GM18868 (cell line): ENCODE data around the gene LRP4.
A peak's percentile ranks its signal among the peaks of the same experiment; 100 is the strongest.

Experiments
- ATAC-seq: cut with Tn5 transposase; IDR thresholded peaks from one replicate; pipeline ENCODE4 v1.9.1; 2021; ENCODE audit warnings: mild to moderate bottlenecking, moderate library complexity; ENCODE audit not compliant: unreplicated experiment

Gene LRP4

DNA sequence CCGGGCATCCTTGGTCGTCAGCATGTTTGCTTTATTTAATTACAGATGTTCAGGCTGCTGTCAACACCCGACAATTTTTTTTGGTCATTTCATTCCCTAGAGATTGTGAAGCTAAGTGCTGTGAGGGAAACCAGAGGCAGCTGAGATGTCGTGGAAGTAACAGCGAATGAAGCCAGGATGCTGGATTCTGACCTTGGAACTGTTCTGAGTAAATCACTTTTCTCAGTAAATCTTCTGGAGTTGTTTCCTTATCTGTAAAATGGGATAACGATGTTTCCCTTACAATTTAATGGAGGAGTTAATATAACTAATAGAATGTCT lies 71.9 kb downstream of the LRP4 start:
- ATAC-seq: peak; percentile 2

DNA sequence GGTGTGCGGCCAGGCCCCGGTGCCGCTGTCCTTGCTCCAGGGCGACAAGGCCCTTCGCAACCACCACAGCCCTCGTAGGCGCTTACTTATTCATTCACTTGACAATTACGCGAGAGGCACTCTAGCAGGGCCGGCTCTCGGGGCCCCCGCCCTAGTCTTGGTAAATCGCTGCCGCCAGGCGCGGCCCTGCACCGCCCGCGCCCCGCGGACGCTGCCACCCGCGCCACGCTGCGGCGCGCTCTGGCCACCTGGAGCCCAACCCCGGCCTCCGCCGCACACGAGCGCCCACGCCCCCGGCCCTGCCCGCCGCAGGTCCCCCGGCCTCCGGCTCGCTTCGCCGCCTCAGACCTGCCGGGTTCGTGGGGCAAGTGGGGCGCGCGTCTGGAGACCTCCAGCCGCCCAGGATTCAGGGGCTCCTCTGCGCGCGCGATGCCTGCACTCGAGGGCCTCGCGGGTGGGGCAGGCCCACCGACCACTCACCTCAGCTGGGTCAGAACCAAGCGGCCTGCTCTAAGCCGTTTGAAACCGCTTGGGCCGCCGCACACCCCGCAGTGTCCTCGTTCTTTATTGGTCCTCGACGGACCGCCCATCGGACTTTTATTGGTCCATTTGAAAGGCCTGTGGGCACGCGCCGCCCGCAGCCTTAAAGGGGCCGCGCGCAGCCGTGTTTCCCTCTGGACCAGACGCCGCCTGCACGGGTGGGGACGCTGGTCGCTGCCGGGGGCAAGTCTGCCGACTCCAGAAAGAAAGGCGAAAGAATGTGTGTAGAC lies 72.4 kb downstream of the LRP4 start, which contains the start of gene CKAP5:
TSS of gene CKAP5 (minus strand) at position 541 of the 770 bp plus-strand sequence. CDS start 25,049 bp downstream, outside the sequence.
- peak; percentile 95 for ATAC-seq

DNA sequence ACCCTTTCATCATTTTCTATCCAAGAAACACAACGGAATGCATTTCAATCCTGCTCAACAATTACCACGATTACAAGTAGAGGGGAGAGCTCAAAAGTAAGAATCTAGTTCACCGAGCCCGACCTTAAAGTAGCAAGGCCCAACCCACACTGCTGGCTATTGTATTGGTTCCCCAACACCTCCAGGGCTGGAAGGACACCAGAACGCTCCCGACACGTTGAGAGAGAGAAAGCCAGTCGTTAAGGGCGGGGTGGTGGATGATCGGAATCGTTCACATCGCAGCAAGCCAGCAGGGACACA lies 73.0 kb downstream of the LRP4 start:
- ATAC-seq: no peak

DNA sequence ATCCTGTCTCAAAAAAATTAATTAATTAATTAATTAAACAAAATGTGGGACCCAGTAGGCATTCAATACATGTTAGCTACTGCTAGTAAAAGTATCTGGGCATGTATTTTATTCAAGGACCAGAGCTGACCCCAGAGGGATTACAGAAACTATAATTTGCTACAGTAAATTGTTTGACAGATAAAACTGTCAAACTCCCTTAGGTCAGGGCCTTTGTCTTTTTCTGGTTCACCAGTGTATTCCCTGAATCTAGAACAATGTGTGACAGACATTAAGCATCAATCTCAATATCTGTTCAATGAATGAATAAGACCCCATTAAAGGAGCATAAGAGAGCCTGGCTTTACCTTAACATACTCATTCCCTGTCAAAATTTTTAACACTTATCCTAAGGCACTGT lies 78.2 kb downstream of the LRP4 start:
- ATAC-seq: no peak

DNA sequence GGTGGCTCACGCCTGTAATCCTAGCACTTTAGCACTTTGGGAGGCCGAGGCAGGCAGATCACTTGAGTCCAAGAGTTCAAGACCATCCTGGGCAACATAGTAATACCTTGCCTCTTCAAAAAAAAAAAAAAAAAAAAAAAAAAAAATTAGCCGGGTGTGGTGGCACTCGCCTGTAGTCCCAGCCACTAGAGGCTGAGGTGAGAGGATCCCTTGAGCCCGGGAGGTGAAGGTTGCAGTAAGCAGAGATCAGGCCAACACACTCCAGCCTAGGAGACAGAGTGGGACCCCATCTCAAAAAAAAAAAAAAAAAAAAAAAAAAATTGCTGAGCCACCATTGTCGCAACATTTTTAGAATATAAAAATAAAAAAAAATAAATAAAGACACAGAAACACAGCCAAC lies 79.8 kb downstream of the LRP4 start:
- ATAC-seq: no peak

DNA sequence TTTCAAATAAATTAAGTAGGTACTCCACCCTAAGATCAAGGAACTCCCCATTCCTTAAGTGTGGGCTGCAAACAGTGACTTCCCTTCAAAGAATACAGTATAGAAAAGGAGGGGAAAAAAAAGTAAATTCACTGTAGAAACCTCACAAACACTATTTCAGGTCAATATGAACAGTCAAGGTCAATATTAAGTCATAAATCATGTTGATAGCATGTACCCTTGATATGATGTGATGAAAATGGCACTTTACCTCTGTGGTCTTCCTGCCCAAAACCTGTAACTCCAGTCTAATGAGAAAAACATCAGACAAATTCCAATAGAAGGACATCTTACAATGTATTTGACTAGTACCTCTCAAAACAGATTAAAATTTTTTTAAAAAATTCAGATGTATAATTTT lies 80.5 kb downstream of the LRP4 start:
- no peak for ATAC-seq

DNA sequence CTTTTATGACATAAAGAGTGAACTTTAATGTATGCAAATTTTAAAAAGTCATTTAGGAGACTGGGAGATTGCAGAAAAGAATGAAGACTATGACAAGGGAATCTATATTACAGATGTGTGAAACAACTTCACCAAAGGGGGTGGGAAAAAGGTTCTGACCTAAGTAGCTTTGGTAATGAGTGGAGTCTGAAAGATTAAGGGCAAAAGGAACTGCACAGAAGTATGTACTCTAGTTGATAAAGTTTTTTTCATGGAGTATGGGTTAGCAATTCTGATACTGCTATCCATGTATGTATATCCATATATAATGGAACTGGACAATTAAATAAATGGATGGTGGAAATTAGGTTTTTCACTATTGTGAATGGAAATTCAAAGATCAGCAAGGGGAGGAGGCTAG lies 81.5 kb downstream of the LRP4 start:
- no peak for ATAC-seq

DNA sequence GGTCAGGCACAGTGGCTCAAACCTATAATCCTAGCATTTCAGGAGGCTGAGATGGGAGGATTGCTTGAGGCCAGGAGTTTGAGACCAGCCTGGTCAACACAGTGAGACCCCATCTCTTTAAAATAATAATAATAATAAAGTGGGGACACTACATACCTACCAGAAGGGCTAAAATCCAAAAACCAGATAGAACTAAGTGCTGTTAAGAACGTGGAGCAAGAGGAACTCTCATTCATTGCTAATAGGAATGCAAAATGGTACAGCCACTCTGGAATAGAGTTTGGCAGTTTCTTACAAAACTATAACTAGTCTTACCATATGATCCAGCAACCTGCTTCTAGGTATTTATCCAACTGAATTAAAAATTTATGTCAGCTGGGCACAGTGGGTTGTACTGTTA lies 81.9 kb downstream of the LRP4 start:
- no peak for ATAC-seq

DNA sequence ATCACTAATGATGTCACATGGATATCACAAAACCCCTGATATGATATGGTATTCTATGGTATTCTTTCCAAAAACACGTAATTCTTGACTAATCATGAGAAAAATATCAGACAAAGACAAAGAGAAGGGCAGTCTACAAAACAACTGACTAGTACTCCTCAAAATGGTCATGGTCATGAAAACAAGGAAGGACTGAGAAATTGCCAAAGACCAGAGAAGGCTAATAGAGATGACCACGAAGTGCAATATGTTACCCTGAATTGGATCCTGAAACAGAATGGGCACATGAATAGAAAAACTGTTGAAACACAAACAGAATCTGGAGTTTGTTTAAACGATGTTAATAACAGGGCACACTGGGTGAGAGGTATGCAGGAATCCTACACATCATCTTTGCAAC lies 82.5 kb downstream of the LRP4 start:
- ATAC-seq: no peak

DNA sequence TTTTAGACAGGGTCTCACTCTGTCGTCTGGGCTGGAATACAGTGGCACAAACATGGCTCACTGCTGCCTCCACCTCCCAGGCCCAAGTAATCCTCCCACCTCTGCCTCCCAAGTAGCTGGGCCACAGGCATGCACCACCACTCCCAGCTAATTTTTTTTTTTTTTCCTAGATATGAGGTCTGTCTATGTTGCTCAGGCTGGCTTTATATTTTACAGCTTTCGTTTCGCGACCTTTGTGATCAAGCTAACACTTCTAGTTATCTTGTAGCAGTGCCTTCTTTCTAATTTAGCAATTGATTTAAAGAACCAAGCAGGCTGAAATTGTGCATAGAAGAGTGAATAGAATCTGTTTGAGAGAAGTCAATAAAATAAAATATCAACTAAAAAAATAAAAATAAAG lies 83.5 kb downstream of the LRP4 start:
- ATAC-seq: no peak

DNA sequence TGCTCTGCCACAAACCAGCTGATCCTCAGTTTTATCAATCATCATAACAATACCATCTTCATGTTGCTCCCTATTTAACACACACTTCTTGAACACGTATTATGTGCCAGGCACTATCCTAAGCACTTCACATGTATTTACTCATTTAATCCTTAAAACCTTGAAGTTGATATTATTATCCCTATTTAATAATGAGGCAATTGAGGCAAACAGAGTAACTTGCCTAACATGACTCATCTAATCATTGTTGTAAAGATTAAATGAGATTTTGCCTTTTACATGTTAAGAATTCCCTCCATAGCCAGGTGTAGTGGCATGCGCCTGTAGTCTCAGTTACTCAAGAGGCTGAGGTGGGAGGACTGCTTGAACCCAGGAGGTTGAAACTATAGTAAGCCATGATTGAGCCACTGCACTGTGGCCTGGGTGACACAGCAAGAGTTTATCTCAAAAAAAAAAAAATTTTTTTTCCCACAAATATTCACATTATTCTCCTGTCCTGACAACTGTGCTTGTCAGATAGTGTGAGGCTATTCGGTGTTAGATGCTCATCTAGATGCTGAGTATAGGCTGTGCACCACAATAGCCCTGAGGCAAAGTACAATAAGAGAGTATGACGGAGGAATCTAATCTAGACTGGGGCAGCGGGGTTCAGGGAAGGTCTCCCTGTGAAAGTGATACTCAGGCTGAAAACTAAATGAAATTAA lies 85.7 kb downstream of the LRP4 start:
- no peak for ATAC-seq

DNA sequence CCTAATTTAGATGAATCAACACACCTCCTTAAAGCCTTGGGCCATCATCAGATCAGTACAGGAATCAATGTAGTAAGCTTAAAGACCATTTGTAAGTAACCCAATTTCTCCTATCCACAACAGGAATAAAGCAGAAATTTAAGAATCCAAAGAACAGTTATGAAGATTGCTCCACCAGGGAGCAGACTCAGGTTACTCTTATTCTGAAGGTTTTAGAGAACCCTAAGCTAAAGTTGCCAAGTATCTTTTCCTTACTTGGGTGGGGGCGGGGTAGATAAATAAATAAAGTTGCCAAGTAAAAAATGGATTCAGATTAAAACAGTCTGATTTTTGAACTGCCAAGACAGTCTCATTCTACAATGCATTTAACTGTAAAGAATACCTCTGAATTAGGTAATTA lies 90.4 kb downstream of the LRP4 start:
- ATAC-seq: no peak

DNA sequence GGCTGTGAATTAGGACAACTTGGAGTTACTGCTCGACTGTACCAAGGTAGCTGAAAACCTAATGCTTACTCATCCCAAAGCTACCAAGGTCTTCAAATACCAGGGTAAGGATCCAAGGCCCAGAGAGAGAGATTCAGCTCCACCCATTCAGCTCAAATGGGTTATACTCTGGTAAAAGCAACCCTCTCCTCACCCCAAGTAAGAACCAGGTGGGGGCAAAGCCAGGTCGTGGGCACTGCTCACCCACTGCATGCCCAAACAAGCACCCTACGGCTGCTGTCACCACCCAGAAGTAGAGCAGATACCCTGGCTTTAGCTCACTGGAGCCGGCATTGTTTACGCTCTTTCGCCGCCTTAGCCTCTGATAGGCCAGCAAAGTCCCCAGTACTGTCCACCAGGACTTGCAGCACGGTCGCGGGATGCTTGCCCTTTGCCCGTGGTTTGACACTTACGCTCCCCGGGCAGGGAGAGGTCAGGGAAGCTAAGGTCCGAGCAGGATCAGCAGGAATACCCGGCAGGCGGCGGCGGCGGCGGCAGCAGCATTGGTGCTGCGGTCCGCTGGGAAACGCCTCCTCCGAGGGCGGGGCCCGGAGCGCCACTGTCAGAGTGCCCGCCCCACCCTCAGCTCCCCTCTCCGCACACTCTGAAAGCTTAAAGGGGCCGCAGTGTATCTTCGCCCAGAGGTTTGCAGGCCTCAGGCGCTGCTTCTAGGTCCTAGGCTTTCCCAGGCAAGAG lies 91.9 kb downstream of the LRP4 start:
- peak; percentile 100 for ATAC-seq

DNA sequence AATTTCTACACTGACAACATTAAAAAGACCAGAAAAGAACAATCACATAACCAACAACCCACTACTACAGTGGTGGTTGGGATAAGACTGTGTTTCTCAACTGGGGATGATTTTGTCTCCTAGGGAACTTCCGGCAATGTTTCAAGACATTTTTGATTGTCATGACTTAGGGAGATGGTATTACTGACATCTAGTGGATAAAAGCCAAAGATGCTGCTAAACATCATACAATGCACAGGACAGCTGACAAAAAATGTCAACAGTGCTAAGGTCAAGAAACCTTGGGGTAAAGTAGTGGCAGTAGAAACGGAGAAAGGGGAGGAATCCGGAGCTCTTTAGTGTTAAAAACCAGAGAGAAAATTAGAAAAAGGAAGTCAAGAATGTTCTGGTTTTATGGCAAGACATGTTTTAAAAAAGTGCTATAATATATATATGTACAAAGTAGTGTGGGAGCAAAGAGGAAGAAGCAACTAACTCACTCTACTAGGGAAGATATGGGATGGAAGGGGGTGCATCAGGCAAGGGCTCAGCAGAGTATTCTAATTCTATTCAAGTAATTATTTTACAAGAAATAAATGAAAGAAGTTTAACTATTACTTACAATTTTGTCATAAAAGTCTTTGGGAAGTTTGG lies 109.4 kb downstream of the LRP4 start:
- no peak for ATAC-seq
